GM10248 (cell line): ENCODE data around the gene CBX3.

Experiments used
- CTCF ChIA-PET: fragments of 300-600 bp; sonication (Branson Sonifier 250); formaldehyde crosslinking; extraction: SDS; loops from one replicate; lab custom pipeline; 2021; ENCODE audit warnings: antibody characterized with exemption; lab: Yijun Ruan, JAX
- POLR2A ChIA-PET: fragments of 350-650 bp; sonication (Branson Sonifier 250); formaldehyde crosslinking; extraction: SDS; loops from one replicate; lab custom pipeline; 2020; ENCODE audit warnings: antibody characterized with exemption; lab: Yijun Ruan, JAX
- DNase-seq: peaks from one replicate; pipeline ENCODE4 v3.0.0; 2012; ENCODE audit errors: extremely low spot score
- TF ChIP-seq, protein P1 (sequence below): IDR thresholded peaks from 2 replicates; pipeline ENCODE4 v1.5.1; 2012; ENCODE audit warnings: mild to moderate bottlenecking, low read depth; ENCODE audit errors: extremely low read depth, missing control alignments, control extremely low read depth

The CBX3 gene

DNA sequence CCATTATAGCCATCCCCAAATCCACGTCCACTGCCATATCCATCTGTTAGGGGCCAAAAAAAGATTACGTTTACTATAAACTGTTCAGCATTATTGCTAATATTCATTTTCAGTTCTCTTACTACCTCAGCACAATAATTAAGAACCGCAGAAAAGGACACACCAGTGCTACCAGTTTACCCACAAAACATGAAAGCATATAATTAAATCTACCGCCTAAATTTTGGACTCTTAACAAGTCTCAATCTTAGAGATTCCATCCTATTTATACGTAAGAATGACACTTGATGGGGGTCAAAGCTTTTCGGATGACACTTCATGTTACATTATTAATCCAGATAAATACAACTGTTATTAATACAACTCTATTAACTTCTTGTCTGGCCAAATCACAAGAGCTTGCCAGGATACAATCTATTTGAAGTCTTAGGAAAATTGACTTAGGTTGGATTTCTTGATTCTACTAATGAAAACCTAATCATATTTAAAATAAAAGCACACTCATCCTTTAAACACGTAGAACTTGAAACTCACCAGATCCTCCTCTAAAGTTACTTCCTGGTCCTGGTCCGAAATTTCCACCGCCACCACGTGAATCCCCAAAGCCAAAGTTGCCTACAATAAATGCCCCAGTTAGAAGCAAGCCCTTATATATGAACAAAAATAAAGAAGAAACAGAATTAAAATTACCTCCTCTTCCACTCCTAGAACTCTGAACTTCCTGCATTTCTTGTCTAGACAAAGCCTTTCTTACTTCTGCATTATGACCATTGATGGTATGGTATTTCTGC lies 5.5 kb upstream of the CBX3 start:
- ChIA-PET POLR2A (interaction anchor here (1.7 to 2.8 kb wide), 3 partner anchors 8 to 304 kb away, joined by 6 to 41 read pairs (median 7); partner anchors contain the start of gene NFE2L3), CTCF (interaction anchor here (1.3 to 3.3 kb wide), 2 partner anchors 8 to 98 kb away, joined by 3 to 48 read pairs; no protein-coding TSS in a partner anchor)
- no peak for DNase-seq
- TF ChIP-seq, protein P1, sequence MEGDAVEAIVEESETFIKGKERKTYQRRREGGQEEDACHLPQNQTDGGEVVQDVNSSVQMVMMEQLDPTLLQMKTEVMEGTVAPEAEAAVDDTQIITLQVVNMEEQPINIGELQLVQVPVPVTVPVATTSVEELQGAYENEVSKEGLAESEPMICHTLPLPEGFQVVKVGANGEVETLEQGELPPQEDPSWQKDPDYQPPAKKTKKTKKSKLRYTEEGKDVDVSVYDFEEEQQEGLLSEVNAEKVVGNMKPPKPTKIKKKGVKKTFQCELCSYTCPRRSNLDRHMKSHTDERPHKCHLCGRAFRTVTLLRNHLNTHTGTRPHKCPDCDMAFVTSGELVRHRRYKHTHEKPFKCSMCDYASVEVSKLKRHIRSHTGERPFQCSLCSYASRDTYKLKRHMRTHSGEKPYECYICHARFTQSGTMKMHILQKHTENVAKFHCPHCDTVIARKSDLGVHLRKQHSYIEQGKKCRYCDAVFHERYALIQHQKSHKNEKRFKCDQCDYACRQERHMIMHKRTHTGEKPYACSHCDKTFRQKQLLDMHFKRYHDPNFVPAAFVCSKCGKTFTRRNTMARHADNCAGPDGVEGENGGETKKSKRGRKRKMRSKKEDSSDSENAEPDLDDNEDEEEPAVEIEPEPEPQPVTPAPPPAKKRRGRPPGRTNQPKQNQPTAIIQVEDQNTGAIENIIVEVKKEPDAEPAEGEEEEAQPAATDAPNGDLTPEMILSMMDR, result no peak

DNA sequence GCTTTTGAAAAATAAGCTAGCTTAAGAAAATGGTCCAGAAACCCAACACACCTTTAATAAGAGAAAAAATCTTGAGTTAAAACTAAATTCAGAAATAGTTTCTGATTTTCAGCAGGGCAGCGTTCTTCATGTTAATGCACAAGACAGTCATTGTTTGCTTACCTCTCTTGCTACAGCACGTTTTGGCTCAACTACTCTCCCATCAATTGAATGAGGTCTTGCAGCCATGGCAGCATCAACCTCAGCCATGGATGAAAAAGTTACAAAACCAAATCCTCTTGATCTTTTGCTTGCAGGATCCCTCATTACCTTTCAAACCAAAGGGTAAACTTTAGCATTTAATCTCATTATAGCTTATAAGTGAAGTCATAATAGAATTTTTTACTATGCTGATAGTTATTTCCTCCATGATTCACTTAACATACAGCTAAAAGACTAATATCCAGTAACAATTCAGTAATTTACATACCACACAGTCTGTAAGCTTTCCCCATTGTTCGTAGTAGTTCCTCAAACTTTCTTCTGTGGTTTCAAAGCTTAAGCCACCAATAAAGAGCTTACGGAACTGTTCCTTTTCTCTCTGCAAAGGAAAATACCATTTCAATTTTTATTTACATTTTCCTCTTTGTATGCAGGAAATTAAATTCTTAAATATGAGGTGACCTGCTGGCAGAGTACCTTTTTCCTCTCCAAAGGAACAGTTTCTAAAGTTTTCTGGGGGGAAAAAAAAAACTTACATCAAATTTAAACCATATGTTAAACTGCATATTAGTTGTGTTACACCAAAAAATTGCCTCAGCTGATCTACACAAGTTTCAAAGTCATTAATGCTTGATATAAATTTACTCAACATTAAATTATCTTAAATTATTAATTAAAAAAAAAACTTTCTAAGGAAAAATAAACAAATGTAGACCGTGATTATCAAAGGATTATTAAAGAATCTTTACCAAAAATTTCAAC lies 4.1 kb upstream of the CBX3 start:
- no peak for DNase-seq
- POLR2A ChIA-PET, result interaction anchor here (0.9 to 2.8 kb wide), 7 partner anchors 9 to 335 kb away, joined by 3 to 41 read pairs (median 5); partner anchors contain the start of gene NFE2L3
- TF ChIP-seq, protein P1, result no peak
- CTCF ChIA-PET, result interaction anchor here (0.7 to 3.3 kb wide), 15 partner anchors 8 to 303 kb away, joined by 3 to 48 read pairs (median 4); partner anchors contain the start of gene NFE2L3

DNA sequence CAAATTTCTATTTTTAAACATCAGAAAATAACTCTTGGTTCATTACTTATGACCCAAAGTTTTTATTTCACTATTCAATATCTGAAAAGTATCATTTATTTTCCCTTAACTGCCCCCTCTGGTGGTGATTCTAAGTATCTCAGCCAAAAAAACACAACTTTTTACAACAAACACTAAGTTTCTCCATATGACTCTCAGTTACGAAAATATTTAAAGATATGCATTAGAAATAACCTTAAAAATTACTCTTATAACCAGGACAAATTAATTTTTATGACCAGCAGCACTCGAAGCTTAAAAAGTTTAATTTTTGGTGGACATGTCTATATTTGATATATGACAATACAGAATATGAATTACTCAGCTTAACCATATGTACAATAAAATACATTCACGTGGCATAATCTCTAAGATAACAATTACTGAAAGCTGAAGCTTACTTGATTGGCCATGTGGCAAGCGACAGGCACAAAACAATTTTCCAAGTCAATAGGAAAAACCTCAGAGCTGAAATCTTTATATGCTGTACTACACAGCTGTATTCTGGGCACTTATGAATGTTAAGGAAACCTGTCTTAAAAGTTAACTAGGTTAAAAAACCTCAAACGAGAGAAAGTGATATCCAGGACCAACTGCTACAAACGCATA lies 3.3 kb upstream of the CBX3 start:
- TF ChIP-seq, protein P1, result peak; percentile 60
- DNase-seq, result no peak
- CTCF ChIA-PET, result interaction anchor here (0.6 to 3.3 kb wide), 16 partner anchors 10 to 304 kb away, joined by 3 to 48 read pairs (median 4); partner anchors contain the start of gene NFE2L3
- POLR2A ChIA-PET, result interaction anchor here (1.1 to 2.8 kb wide), 5 partner anchors 10 to 97 kb away, joined by 3 to 41 read pairs (median 4); partner anchors contain the start of gene NFE2L3

DNA sequence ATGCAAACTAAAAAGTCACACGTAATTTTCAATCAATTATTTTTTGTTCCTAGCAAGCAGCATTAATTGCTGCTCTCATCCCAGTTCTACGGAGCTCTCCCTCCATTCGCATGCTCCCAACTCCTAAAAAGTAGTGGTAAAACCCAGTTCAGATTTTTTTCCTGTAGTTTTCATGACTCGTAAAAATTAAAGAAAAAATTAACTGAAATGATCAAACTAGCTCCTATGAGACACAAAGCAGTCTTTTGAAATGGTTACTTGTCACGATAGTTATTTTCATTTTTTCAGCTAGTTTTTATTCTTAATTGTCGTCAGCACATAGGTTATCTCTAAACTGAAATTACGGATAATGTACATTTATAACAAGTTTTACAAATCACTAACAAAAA lies 2.8 kb upstream of the CBX3 start:
- TF ChIP-seq, protein P1, result no peak
- CTCF ChIA-PET, result interaction anchor here (0.6 to 3.3 kb wide), 15 partner anchors 10 to 305 kb away, joined by 3 to 48 read pairs (median 4); partner anchors contain the start of gene NFE2L3
- POLR2A ChIA-PET, result interaction anchor here (1.1 to 2.8 kb wide), 2 partner anchors 11 to 98 kb away, joined by 3 to 41 read pairs; no protein-coding TSS in a partner anchor
- no peak for DNase-seq

DNA sequence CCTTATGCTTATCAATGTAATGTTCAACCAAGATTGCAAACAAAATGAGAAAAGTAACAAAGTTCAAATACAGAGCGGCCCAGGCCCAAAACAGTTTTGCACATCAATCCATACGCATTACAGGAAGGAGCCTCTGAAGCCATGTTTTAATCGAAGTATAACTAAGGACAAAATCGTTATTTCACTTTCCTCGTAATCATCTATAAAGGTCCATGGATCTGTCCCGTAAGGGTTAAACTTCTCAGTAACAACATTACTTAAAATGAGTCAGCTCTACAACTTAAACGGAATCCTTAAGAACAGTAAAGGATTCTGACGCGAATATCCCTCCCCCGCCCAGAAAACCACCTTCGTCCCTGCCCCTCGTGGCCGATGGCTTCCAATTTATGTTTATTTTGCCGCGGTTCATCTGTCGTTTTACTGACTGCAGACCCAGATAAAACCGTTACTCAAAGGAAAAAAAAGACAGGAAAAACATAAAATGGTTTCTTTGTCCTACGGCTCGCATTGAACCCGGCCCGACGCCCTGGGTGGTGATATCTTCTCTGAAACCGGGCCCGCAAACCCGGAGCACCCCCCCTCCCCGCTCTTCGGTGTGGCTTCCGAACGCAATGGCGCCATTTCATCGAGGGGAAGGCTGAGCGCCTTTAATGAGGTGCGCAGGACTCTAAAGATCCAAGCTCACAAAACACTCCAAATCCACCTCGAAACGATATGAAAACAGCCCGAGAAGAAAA lies 2.1 kb upstream of the CBX3 start:
- TF ChIP-seq, protein P1, result no peak
- POLR2A ChIA-PET, result interaction anchor here (0.6 to 2.8 kb wide), 11 partner anchors 8 to 1489 kb away, joined by 3 to 41 read pairs (median 3); partner anchors contain the start of gene NFE2L3
- no peak for DNase-seq
- CTCF ChIA-PET, result interaction anchor here (0.8 to 3.3 kb wide), 10 partner anchors 8 to 306 kb away, joined by 3 to 48 read pairs (median 6); partner anchors contain the start of gene NFE2L3
